Activated CD4-positive, alpha-beta T cell treated with anti-CD3 and anti-CD28 coated beads for 24 hours (primary cell): ENCODE measurements around the gene PXMP4.
"Not testable (repeated sequence)": the region's sequence is repeated elsewhere in the genome, so short reads cannot be mapped to it uniquely, and the experiment has no call there.

ENCODE experiments used
- DNase-seq, 2 donors: peaks; one replicate each; pipeline ENCODE4 v3.0.0-alpha.2; 2020; ENCODE audit warnings: low read depth in 2 of 2

The PXMP4 gene

DNA sequence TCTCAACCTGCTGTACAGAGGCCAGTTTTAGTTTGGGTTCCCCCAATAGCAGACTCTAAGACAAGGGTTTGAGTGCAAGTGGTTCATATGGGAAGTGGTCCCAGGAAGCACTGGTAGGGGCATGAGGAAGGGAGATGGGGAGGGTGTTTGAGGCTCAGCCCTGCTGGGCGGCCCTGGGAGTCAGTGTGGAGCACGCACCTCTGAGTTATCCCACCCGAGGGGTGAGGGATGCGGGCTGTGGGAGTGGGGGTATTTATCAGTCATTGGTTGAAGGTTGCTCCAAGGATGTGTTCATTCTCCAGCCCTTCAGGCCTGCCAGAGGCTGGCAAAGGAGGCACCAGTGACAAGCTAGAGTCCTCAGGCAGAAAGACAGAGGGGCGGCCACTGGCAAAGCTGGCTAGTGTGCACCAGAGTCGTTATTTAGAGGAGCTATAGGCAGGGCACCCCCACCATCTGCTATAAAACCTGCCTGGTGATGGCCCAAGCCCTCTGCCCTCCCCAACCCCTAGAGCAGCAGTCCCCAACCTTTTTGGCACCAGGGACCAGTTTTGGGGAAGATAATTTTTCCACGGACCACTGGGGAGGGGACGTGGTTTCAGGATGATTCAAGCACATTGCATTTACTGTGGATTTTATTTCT is 16.5 kb downstream of the PXMP4 start:
- no peak for DNase-seq

DNA sequence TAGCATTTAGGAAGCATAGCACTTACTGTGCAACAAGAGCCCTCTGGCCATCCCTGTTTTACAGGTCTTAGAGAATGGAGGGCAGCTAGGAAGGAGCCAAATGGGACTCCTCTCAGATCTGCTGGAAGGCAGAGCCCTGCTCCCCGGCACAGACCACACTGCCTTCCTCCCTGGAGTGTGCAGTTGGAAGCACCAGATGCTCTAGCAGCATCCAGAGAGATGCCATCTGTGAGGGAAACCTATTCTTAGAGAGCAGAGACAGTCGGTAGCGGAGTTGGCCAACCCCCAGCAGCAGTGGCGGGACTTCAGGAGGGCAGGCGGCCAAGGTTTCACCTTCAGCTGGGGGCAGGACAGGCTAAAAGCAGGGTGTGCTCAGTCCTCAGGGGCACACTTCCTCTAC is 17.2 kb downstream of the PXMP4 start:
- DNase-seq: no peak

DNA sequence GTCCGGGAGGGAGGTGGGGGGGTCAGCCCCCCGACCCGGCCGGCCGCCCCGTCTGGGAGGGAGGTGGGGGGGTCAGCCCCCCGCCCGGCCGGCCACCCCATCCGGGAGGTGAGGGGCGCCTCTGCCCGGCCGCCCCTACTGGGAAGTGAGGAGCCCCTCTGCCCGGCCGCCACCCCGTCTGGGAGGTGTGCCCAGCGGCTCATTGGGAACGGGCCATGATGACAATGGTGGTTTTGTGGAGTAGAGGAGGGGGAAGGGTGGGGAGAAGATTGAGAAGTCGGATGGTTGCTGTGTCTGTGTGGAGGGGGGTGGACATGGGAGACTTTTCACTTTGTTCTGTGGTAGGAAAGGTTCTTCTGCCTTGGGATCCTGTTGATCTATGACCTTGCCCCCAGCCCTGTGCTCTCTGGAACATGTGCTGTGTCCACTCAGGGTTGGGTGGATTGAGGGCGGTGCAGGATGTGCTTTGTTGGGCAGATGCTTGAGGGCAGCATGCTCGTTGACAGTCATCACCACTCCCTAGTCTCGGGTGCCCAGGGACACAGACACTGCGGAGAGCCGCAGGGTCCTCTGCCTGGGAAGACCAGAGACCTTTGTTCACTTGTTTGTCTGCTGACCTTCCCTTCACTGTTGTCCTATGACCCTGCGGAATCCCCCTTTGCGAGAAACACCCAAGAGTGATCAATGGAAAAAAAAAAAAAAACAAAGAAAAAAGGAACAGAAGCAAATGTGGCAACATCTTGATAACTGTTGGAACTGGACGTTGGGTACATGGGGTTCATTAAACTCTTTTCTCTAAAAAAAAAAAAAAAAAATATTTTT is 18.3 kb downstream of the PXMP4 start:
- DNase-seq: no peak

DNA sequence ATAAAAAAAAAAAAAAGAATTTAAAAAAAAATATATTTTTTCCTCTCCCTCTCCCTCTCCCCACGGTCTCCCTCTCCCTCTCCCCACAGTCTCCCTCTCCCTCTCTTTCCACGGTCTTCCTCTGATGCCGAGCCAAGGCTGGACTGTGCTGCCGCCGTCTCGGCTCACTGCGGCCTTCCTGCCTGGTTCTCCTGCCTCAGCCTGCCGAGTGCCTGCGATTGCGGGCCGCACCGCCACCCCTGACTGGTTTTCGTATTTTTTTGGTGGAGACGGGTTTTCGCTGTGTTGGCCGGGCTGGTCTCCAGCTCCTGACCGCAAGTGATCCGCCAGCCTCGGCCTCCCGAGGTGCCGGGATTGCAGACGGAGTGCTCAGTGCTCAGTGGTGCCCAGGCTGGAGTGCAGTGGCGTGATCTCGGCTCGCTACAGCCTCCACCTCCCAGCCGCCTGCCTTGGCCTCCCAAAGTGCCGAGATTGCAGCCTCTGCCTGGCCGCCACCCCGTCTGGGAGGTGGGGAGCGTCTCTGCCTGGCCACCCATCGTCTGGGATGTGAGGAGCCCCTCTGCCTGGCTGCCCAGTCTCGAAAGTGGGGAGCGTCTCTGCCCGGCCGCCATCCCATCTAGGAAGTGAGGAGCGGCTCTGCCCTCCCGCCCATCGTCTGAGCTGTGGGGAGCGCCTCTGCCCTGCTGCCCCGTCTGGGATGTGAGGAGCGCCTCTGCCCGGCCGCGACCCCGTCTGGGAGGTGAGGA is 19.2 kb downstream of the PXMP4 start:
- DNase-seq: not testable (repeated sequence)

DNA sequence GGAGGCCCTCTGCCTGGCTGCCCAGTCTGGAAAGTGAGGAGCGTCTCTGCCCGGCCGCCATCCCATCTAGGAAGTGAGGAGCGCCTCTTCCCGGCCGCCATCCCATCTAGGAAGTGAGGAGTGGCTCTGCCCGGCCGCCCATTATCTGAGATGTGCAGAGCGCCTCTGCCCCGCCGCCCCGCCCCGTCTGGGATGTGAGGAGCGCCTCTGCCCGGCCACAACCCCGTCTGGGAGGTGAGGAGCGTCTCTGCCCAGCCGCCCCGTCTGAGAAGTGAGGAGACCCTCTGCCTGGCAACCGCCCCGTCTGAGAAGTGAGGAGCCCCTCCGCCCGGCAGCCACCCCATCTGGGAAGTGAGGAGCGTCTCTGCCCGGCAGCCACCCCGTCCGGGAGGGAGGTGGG is 21.1 kb downstream of the PXMP4 start:
- not testable (repeated sequence) for DNase-seq

DNA sequence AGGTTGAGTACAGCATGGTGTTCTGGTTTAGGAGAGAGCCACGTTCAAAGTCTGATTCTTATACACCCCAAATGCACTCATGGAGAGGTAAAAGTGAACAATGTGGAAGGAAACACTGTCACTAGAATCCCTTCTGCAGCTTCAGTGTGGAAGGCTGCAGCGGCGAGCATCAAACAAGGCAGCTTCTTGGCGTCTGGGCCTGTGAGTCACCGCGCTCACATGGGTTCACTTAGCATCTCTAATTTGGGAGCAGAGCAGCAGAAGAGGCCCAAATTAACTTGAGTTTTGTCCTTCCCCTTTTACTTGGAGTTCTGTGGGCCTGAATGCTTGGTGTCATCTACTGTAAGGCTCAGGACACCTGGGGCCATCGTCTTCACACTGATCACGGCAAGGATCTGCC is 23.0 kb downstream of the PXMP4 start:
- DNase-seq: no peak

DNA sequence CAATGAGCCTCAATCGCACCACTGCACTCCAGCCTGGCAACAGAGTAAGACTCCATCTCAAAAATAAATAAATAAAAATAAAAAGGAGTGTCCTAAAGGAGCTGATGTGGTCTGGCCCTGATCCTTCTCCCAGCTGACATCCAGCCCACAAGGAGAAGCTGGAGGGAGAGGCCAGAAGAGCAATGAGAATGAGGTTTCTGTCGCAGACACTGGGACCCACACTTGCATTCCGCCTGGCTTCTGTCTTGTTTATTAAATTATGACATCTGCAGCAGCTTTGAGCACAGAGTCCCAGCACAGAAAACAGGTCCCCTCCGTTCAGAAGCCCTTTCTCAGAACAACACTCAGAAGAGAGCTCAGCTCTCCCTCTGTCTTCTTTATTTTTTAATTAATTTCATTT is 23.7 kb downstream of the PXMP4 start:
- DNase-seq: no peak

DNA sequence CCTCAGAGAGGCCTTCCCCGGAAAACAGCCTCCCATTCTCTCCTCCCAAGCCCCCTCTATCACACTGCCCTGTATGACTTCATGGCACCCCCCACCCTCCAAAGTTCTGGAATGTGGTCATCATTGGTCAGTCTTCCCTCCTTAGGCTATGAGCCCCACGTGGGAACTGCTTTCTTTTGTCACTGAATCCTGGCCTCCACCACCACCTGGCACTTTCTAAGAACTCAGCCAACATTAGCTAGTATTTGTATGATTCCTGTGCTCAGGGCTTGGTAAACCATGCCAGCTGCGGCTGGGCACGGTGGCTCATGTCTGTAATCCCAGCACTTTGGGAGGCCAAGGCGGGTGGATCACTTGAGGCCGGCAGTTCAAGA is 25.5 kb downstream of the PXMP4 start:
- DNase-seq: no peak

DNA sequence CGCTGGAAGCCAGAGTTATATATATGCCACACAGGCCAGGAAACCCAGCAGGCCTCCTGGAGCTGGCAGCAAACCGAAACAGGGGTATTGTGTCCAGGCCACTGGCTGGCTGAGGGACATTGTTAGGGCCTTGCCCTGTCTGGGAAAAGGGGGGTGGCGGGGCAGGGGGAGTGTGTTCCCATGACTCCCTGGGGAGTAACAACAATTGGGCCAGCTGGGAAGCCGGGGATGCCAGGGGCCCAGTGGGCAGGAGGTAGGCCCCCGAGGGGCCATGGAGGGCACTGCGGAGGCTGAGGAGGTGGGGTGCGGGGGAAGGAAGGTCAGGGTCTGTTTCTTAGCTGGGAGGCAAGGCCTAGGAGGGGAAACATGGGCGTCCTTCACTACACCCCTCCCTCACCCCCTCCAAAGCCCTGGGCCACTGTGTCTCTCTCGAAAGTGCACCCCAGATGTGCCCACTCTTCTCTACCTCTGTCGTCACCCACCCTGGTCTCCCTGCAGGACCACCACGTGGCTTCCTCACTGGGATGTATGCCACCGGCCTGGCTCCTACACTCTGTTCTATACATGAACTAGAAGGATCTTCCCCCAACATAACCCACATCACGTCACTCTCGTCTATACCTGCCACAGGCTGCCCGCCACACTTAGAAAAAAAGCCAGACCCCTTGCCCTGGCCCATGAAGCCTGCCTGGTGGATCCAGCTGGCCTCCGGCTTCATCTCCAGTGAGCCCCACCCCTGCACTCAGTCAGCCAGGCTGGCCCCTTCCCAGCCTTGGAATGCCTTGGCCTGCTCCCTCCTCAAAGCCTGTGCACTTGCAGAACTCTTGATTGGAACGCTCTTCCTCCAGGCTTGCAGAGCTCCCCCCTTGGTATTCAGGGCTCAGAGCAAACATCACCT is 26.1 kb downstream of the PXMP4 start:
- no peak for DNase-seq

DNA sequence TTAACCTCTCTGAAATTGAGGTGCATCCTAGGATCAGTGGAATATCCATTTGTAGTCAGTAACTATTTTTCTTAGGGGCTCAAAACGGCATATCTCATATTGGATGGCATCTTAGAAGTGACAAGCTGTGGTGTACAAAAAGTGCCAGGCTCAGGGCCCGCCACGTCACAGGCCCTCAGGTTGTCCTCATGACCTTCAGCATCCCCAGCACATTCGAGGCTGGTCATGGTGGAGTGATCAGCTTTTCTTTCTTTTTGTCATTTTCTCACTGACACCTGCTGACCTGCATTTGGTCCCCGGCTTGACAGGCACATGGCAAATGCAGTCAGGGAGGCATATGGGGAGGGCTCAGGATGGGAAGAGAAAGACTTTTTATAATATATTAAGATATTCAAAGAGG is 26.8 kb downstream of the PXMP4 start:
- no peak for DNase-seq

DNA sequence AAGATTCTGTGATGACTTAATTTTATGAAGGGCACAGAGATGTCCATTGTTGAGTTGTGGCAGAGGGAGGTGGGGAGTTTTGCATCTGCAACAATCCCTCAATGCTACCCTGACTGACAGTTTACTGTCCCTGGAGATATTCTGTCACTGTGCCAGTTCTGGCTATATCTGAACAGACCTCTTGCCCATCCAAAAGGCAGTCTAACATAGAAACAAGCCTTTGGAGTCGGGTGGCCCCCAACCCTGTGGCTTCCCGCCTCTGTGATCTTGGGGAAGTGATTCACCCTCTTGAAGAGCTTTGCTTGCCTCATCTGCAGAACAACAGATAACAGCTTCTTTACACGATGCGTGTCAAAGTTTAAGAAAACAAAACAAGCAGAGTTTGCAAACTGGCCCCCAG is 30.1 kb downstream of the PXMP4 start:
- DNase-seq: peak in 1 of 2 donors; percentile 34

DNA sequence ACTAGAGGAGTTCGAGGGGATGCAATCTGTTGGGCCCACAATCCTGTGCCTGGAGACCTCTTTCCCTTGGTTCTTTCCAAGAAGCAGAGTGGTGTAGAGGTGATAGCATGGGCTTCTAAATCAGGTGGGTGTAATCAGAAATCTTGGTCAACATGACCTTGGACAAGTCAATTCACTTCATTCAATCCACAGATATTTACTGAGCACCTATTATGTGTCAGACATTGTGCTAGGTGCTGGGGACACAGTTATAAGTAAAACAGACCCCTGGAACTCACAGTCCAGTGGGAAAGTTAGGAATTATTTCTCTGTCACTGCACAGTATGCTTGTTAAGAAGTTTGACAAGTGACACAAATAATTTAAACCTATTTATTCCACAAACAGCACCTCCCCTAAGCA is 30.6 kb downstream of the PXMP4 start:
- no peak for DNase-seq

DNA sequence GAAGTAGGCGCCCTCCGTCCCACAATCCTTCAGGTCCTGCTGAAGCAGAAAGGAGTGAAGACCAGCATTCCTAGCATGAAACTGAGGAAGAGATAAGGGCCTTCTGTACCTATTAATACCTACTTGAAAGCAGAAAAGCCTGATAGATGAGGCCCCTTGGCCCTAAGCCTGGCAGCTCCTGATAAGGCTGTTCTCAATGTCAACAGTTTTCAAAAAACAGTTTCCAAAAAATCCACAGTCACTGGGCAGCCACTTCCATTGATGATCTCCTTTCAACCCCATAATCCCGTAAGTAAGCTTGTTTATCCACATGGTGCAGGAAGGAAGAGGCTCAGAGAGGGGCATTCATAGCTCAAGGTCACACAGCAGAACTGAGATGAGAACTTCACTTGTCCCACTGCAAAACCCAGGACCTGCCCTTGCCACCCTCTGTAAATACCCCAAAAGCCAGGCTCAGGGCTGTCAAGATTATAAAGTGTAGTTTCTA is 31.1 kb downstream of the PXMP4 start:
- no peak for DNase-seq

DNA sequence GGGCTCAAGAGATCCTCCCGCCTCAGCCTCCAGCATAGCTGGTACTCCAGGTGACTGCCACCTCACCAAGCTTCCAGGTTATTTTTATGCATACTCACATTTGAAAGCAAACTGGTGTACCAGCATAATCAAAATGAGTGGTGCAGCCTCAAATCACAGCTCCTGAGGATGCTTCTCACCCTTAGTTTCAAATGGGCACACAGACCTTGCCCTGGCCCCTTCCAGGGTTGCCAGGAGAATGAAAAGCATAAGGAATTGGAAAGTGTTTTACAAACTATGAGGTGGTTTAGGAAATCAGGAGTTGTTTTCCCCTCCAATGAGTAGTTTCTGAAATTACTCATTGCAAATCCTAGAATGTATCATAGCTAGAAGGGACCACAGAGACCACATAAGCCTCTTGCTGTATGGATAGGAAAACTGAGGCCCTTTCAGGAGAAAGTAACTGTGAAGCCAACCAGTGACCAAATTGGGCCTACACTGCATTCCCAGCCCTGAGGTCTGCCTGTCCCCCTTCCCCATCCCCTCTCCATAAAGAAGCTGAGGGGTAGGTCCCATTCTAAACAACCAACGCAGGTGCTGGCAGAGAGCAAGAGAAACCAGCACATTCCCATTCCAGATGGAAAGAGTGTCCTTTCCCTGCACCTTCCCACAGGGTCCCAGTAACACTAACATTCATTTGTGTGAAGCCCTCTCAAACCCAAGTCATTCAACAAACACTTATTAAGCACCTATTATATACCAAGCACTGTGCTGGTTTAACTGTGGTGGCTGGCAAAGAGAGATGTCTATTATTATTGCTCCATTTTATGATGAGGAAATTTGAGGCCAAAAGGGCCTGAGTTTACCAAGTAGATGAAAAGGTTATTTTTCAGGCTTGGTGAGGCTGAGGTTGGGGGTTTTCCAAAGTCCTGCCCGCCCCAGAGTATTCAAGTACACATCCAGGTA is 31.8 kb downstream of the PXMP4 start:
- DNase-seq: no peak

DNA sequence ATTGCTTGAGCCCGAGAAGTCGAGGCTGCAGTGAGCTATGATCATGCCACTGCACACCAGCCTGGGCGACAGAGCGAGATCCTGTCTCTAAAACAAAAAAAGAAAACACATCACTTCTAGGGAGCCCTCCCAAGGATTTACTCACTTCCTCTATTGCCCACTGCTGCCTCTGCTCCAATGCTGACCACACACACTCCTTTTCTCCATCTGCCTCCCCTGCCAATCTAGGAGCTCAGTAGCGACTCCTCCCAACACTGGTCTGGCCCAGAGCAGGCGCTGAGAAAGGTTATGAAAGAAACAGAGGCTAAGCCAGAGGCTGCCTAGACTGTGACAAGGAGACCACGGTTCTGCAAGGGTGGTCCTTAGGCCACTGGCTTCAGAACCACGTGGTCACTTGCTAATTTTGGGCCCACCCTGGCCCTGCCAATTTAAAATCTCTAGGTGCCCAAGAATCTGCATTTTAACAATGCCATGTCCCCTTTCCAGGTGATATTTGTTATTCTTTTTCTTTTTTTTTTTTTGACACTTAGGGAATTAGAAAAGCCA is 32.7 kb downstream of the PXMP4 start:
- no peak for DNase-seq

DNA sequence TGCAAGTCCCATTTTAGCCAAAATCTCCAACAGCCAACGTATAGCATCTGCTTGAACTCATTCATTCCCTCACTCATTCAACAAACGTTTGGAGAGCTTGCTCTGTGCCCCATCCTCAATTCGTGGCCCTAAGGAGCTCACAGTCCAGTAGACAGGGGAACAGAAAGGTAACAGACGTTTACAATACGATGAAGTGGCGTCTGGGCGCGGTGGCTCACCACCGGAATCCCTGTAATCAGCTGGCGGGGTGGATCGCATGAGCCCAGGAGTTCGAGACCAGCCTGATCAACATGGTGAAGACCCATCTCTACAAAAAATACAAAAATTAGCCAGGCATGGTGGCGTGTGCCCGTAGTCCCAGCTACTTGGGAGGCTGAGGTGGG is 33.1 kb downstream of the PXMP4 start:
- no peak for DNase-seq

DNA sequence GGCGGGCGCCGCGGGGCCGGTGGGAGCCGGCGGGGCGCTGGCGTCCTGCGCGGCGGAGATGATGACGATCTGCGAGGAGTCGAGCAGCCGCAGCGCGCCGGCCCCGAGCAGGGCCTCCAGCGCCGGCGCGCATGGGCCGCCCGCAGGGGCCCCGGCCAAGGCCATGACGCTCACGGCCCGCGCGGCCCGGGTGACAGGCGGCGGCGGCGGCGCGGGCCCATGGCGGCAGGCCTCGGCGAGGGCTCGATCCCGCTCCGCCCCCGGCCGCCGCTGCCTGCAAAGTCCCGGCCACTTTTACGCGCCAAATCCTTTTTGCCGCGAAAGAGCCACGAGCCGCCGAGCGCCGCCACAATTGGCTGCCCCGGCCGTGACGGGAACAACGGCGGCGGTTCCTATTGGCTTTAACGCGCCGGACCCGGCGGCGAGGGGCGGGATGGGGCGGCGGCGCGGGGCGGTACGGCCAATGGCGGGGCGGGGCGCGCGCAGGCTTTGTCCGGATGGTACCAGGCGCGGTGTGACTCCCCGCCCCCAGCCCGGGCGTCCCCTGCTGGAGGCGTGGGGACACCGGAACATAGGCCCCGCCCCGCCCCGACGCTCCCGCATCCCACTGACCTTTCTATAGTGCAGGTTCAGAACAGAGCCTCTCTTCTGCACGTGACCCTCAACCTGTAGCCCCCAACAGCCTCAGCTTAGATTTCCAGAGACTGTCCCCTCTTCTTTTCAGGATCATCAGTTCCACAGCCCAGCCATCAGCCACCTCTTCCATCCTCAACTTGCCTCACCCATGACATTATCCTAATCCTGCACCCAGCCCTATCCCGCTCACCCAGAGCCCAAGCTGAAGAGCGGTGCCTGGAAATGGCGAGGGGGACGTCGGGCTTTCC is 33.8 kb downstream of the PXMP4 start, which contains the start of gene E2F1:
E2F1 (minus strand) TSS at position 286 of the 884 bp plus-strand sequence; CDS start at position 165, 121 bp downstream.
- peak; percentile 94 for DNase-seq

DNA sequence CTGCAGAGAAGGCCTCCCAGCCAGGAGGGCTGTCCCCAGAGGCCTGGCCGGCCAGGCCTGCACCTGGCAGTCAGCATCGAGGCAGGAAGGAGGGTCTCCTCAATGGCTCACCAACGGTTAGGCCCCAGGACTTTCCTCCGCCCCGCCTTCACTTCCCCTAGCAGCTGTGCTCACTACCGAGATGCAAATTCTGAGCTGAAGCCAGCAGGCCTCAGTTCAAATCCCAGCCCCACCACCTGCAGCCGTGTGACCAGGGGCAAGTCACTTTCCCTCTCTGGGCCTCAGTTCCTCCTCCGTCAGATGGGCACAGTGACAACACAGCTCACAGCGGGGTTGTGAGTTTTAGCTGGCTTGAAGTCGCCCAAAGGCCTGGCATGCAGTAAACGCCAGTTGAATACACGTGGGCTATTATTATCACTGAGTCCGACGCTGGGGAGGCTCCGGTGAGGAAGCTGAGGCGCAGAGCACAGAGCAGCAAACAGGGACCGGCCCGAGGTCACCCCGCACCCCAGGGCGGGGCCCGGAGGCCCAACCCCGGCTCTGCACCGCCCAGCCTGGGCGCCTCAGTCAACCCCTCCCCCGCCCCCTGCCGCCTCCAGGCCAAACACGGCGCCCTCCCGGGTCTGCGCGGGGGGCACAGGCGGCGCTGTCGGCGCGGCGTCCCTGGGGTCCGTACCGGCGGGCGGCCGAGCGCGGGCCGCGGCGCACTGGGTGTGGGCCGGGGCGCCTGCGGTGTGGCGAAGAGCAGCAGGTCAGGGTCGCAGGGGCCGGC is 34.6 kb downstream of the PXMP4 start:
- DNase-seq: peak; percentile 45 to 63
